Pancreas (tissue), 10 donors: Measurements from ENCODE around the gene ANO7. TPM values are rescaled to one million over a fixed set of nuclear protein-coding genes. Genes with fewer than 3 reads are reported as not detected.

Experiments
- ATAC-seq, 4 donors: fragments of 200-7000 bp; cut with Tn5 transposase; one replicate each; pipeline versions ENCODE4 v1.8.0 to v1.9.1; 2020; ENCODE audit warnings: mild to moderate bottlenecking in 4 of 4, moderate library complexity in 4 of 4
- DNase-seq, 6 donors: peaks; one replicate each; pipeline ENCODE4 v3.0.0-alpha.2; 2020
- FAIRE-seq: peaks from 2 replicates; lab custom pipeline; 2012; peaks lifted over from hg19 to GRCh38; lab: Jason Lieb, UNC
- H3K27ac ChIP-seq, 4 donors: fragments of 200-600 bp; sonication (generic); 1 replicate in 3 of 4; 2 replicates in 1 of 4; pipeline versions ENCODE4 v1.5.0 to v1.8.0; 2020
- H3K27me3 ChIP-seq, 4 donors: fragments of 200-600 bp; one replicate each; pipeline ENCODE4 v1.8.0; 2021
- H3K36me3 ChIP-seq, 3 donors: fragments of 200-600 bp; sonication (generic) in 1 of 3; one replicate each; pipeline versions ENCODE4 v1.5.0 to v1.8.0; 2020 to 2021
- H3K4me1 ChIP-seq, 3 donors: fragments of 200-600 bp; one replicate each; pipeline ENCODE4 v1.8.0; 2021
- H3K4me3 ChIP-seq, 4 donors: fragments of 200-600 bp; sonication (generic) in 2 of 4; one replicate each; pipeline versions ENCODE4 v1.5.0 to v1.8.0; 2020 to 2021
- H3K9me3 ChIP-seq, 4 donors: fragments of 200-600 bp; one replicate each; pipeline ENCODE4 v1.8.0; 2021
- WGBS, 2 donors: extraction: QIAGEN DNeasy Blood & Tissue Kit; methylation state at CpG; one replicate each; pipeline ENCODE4 v1.1.7; 2013; 5-methylcytosine and 5-hydroxymethylcytosine counted together
- intact Hi-C, 3 donors: fragments of 100-400 bp; cut with DNase I; formaldehyde crosslinking; loops; one replicate each; pipeline versions ENCODE4 v1.11.1 to v1.14.2; 2022
- polyA plus RNA-seq, 2 donors: library from polyadenylated mRNA; stranded (reverse); fragments of 200-250 nt; gene quantifications; one replicate each; pipeline ENCODE4 v1.2.3, GENCODE V29; 2013
- total RNA-seq, 6 donors: library from RNA; stranded (reverse); fragmentation: NEBNext Ultra II Directional in 4 of 6; extraction: Animal tissue kit (Norgen Biotek cat#: 25700) in 4 of 6; gene quantifications; one replicate each; pipeline versions ENCODE4 v1.2.1 to v1.2.4, GENCODE V29; 2021 to 2023
- TF ChIP-seq, protein P1 (sequence below), 4 donors: fragments of 200-600 bp; sonication (generic) in 3 of 4; IDR thresholded peaks; one replicate each; pipeline versions ENCODE4 v1.5.0 to v1.8.0; 2021; ENCODE audit warnings: antibody characterized with exemption in 4 of 4
- donor health status: healthy with polysubstance abuse.
- donor health status: DM: no; HTN: no; CAD: no; lungs with moderate emphysema.
- donor health status: DM: no; HTN: no; CAD: no.
- donor health status: control.
- donor health status: control.
- donor health status: Bipolar disorder and iron deficiency.
- donor health status: DM: yes; HTN: yes; CAD: no.
- donor health status: DM: no; HTN: no; CAD: no.
- donor health status: DM: no; HTN: no; CAD: no.
- donor health status: DM: yes; HTN: yes; CAD: no.

The ANO7 gene
- total and polyA plus RNA-seq, 8 donors, result 0.66 to 1.8 (median 1.1) TPM

GRCh38 chr2:241163601-241164118 lies 24.8 kb upstream of the ANO7 start:
- no peak for ATAC-seq
- no peak for FAIRE-seq
- intact Hi-C loops, result no loop called here
- Histone ChIP-seq H3K9me3 (no peaks in the 10 kb centered on the region), H3K27me3 (no peaks in the 10 kb centered on the region), H3K4me3 (no peak overlapping the region), H3K4me1 (no peaks in the 10 kb centered on the region), H3K27ac (no peak overlapping the region), H3K36me3 (peaks cover 4 to 56% (median 7%) of the 10 kb centered on the region in 3 donors)
- 64 to 73% methylated on average over 3 of the region's 3 CpGs for WGBS, 2 donors
- TF ChIP-seq, protein P1, sequence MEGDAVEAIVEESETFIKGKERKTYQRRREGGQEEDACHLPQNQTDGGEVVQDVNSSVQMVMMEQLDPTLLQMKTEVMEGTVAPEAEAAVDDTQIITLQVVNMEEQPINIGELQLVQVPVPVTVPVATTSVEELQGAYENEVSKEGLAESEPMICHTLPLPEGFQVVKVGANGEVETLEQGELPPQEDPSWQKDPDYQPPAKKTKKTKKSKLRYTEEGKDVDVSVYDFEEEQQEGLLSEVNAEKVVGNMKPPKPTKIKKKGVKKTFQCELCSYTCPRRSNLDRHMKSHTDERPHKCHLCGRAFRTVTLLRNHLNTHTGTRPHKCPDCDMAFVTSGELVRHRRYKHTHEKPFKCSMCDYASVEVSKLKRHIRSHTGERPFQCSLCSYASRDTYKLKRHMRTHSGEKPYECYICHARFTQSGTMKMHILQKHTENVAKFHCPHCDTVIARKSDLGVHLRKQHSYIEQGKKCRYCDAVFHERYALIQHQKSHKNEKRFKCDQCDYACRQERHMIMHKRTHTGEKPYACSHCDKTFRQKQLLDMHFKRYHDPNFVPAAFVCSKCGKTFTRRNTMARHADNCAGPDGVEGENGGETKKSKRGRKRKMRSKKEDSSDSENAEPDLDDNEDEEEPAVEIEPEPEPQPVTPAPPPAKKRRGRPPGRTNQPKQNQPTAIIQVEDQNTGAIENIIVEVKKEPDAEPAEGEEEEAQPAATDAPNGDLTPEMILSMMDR (IDR thresholded peaks at IDR 0.05), result no peak
- no peak for DNase-seq

DNA sequence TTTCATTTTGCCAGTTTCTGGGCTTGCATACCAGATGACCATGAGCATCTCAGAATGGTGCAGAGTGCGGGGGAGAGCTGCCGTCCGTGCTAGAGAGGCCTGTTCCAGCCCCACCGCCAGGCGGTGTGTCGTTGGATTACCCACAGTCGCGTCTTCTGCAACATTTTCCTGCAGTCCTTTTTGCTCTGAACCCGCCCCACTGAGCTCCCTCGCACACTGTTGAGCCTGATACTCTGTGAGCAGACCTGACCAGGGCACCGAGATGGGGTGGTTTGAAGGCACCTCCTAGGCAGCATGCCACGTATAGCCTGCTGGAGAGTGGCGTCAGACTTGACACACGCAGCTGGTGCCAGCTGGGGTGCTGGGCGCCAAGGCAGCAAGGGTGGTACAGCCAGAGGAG lies 20.1 kb upstream of the ANO7 start:
- peaks cover 3 to 57% (median 12%) of the 10 kb centered on the region in 3 donors for H3K36me3 ChIP-seq
- FAIRE-seq, result no peak
- intact Hi-C loops, result no loop called here

GRCh38 chr2:241173557-241173956 lies 14.9 kb upstream of the ANO7 start:
- no peaks in the 10 kb centered on the region for H3K4me1 ChIP-seq
- no peak for FAIRE-seq

More for the DNA sequence above, 20.1 kb upstream of the ANO7 start:
- ATAC-seq (no peak), DNase-seq (peak in 1 of 6 donors; percentile 23)
- no peaks in the 10 kb centered on the region for H3K4me1 ChIP-seq
- no peaks in the 10 kb centered on the region for H3K9me3 ChIP-seq
- WGBS, 2 donors, result 93 to 95% methylated on average over 15 of the region's 15 CpGs
- no peak overlapping the region for H3K4me3 ChIP-seq
- H3K27me3 ChIP-seq, result no peaks in the 10 kb centered on the region
- TF ChIP-seq, protein P1 (IDR thresholded peaks at IDR 0.05), result no peak
- H3K27ac ChIP-seq, result no peak overlapping the region

GRCh38 chr2:241177526-241178334 lies 10.7 kb upstream of the ANO7 start:
- FAIRE-seq (no peak), ATAC-seq (no peak), DNase-seq (no peak)
- H3K9me3 ChIP-seq, result no peaks in the 10 kb centered on the region
- H3K27me3 ChIP-seq, result no peaks in the 10 kb centered on the region
- WGBS, 2 donors, result 96 to 97% methylated on average over 12 of the region's 12 CpGs
- no peak overlapping the region for H3K27ac ChIP-seq
- intact Hi-C loops, result no loop called here
- H3K4me1 ChIP-seq, result no peaks in the 10 kb centered on the region
- TF ChIP-seq, protein P1 (IDR thresholded peaks at IDR 0.05), result no peak
- peaks cover 0 to 19% (median 0%) of the 10 kb centered on the region in 3 donors for H3K36me3 ChIP-seq
- no peak overlapping the region for H3K4me3 ChIP-seq

More at GRCh38 chr2:241173557-241173956, 14.9 kb upstream of the ANO7 start:
- 97 to 98% methylated on average over 2 of the region's 2 CpGs for WGBS, 2 donors
- TF ChIP-seq, protein P1 (IDR thresholded peaks at IDR 0.05), result no peak
- no peak for ATAC-seq
- DNase-seq, result no peak
- no peaks in the 10 kb centered on the region for H3K9me3 ChIP-seq
- H3K4me3 ChIP-seq, result no peak overlapping the region
- intact Hi-C loops, result no loop called here
- no peak overlapping the region for H3K27ac ChIP-seq
- no peaks in the 10 kb centered on the region for H3K27me3 ChIP-seq
- H3K36me3 ChIP-seq, result peaks cover 0 to 28% (median 12%) of the 10 kb centered on the region in 3 donors

- DNase-seq (no peak), FAIRE-seq (no peak), ATAC-seq (no peak)
- H3K36me3 ChIP-seq, result peaks cover 0 to 19% (median 0%) of the 10 kb centered on the region in 3 donors
- H3K27me3 ChIP-seq, result no peaks in the 10 kb centered on the region
- intact Hi-C loops, result no loop called here
- no peaks in the 10 kb centered on the region for H3K9me3 ChIP-seq
- TF ChIP-seq, protein P1 (IDR thresholded peaks at IDR 0.05), result no peak
- H3K4me3 ChIP-seq, result no peak overlapping the region
- H3K4me1 ChIP-seq, result no peaks in the 10 kb centered on the region
- no peak overlapping the region for H3K27ac ChIP-seq
- 71 to 83% methylated on average over 4 of the region's 4 CpGs for WGBS, 2 donors
Measured at GRCh38 chr2:241178961-241179360, 9.5 kb upstream of the ANO7 start.
